Subcutaneous adipose tissue (tissue), 4 donors: ENCODE results near the gene ESYT1. TPM values are rescaled to one million over a fixed set of nuclear protein-coding genes. Genes with fewer than 3 reads are reported as not detected.

Source experiments
- total RNA-seq, 4 donors: library from RNA; depleted of rRNA; stranded (reverse); fragments of >200 nt; gene quantifications; one replicate each; pipeline ENCODE4 v1.1.0, GENCODE V29; 2016
- TF ChIP-seq, protein P1 (sequence below): fragments of 450-650 bp; IDR thresholded peaks from one replicate; pipeline ENCODE4 v1.5.1; 2016; ENCODE audit warnings: low read depth, mild to moderate bottlenecking, control low read depth, antibody characterized with exemption, moderate library complexity

The ESYT1 gene
- 100 to 1,000 TPM; 147 to 522 (median 280) TPM for total RNA-seq

DNA sequence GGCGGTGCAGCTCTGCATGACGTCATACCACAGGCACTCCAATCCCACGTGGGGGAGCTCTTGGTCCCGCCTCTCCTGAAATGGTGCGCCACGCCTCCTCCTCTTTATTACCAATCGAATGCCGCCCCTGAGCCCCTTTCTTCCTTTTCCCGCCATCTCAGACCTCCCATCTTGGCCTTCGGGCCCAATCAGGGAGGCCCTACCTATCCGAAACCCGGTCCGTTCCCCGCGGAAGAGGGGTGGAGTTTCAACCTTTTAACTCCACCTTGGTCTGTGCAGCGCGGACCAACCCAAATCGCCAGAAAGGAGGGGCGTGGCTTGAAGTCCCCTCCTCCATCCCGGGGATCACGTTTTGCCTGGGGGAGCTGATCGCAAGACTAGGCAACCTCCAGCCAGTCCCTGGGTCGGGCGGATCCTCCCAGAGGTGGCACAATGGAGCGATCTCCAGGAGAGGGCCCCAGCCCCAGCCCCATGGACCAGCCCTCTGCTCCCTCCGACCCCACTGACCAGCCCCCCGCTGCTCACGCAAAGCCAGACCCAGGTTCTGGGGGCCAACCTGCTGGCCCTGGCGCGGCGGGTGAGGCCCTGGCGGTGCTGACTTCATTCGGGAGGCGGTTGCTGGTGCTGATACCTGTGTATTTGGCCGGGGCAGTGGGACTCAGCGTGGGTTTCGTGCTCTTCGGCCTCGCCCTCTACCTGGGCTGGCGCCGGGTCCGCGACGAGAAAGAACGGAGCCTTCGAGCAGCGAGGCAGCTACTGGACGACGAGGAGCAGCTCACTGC lies at the start of gene ESYT1:
ESYT1 (plus strand) TSS at position 380 of the 782 bp plus-strand sequence; CDS start at position 433, 53 bp downstream.
- TF ChIP-seq, protein P1, sequence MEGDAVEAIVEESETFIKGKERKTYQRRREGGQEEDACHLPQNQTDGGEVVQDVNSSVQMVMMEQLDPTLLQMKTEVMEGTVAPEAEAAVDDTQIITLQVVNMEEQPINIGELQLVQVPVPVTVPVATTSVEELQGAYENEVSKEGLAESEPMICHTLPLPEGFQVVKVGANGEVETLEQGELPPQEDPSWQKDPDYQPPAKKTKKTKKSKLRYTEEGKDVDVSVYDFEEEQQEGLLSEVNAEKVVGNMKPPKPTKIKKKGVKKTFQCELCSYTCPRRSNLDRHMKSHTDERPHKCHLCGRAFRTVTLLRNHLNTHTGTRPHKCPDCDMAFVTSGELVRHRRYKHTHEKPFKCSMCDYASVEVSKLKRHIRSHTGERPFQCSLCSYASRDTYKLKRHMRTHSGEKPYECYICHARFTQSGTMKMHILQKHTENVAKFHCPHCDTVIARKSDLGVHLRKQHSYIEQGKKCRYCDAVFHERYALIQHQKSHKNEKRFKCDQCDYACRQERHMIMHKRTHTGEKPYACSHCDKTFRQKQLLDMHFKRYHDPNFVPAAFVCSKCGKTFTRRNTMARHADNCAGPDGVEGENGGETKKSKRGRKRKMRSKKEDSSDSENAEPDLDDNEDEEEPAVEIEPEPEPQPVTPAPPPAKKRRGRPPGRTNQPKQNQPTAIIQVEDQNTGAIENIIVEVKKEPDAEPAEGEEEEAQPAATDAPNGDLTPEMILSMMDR, result no peak

DNA sequence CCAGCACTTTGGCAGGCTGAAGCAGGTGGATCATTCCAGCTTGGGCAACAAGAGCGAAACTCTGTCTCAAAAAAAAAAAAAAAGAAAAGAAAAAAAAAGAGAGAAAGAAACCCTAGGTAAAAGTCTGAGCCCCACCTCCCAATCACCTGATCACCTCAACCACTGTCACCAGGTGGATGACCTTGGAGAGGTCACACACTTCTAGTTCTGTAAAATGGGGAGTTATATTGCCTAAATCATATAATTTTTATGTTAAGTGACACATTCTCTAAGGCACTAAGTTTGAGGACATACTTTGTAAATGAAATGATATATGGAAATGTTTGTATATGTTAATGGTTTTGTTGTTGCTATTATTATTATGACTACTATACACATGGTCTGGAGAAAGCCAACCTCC lies 49.6 kb upstream of the ESYT1 start:
- TF ChIP-seq, protein P1, result no peak

GRCh38 chr12:56078931-56079722 lies 48.9 kb upstream of the ESYT1 start:
- TF ChIP-seq, protein P1, result no peak

- TF ChIP-seq, protein P1, result no peak
Observed at GRCh38 chr12:56079723-56080555, 48.1 kb upstream of the ESYT1 start, which contains the start of gene ERBB3. TSS of gene ERBB3 (plus strand) at chr12:56080165. CDS start at chr12:56080301, 136 bp downstream.

DNA sequence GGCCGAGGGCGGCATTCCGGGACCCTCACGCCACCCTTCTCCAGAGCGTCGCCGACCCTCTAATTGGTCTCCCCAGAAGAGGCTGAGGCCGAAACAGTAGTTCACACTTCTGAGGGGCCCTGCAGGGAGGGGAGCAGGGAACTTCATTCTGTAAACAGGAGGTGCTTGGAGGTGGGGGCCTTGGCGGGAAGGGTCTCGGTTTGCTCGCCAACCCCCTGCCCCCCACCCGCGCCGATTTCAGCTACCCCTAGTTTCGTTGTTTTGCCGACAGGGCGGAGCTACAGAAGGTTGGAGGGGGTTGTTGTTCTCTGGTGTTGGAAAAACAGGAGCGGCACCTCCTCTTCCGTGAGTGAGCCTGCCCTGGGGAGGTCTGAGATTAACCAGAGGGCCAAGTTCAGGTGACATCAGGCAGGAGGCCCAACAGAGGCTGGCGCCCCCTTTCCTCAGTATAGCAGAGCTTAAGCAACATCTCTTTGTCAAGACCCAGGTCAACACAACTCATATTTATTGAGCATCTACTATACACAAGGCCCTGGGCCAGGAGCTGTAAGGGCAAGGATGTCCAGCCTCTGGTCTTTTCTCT lies 47.4 kb upstream of the ESYT1 start:
- TF ChIP-seq, protein P1, result no peak

DNA sequence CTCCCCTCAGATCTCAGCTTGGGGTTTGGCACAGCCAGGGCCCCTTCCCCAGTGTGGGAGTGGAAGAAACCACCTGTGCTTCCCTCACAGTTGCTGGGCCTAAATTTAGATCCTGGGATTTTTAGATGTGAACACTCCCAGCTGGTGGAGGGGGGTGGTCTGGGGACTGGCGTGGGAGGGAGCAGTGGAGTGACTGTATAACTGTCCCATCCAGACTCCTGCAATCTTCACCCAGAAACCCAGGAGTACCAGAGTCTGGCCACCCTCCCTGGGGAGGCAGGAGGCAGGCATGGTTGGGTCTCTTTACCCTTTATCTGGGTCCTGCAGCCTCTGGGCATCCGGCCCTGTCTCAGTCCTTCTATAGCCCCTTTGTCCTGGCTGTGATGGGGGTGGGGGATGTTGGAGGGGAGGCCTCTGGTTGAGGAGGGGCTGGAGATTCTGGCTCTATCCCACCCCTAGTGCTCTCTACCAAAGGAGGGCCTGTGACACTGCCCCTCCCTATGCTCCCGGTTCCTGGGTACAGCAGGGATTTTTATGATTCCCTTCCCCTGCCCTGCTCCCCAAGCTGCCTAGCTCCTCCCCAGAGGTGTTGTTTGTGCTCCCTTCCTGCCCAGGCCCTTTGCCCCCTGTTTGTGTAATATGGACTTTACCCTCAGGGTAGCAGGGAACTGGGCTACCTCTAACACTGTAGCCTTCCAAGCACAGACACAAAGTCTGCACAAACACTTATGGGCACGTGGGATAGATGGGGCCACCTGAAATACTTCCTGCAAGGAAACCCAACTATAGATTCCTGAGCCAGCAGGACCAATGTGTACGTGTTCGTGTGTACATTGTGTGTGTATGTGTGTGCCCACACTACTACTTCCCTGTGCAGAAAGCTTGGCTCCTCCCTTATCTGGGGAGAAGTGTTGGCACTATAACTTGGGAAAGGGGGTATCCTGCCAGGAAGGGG lies 46.4 kb upstream of the ESYT1 start:
- TF ChIP-seq, protein P1, result no peak
